ENCODE data around the gene XPNPEP2. TPM values are rescaled to one million over a fixed set of nuclear protein-coding genes. Genes with fewer than 3 reads are reported as not detected.

Gene XPNPEP2
- total and polyA plus RNA-seq, 8 donors = 0.33 to 16.3 (median 1.7) TPM

DNA sequence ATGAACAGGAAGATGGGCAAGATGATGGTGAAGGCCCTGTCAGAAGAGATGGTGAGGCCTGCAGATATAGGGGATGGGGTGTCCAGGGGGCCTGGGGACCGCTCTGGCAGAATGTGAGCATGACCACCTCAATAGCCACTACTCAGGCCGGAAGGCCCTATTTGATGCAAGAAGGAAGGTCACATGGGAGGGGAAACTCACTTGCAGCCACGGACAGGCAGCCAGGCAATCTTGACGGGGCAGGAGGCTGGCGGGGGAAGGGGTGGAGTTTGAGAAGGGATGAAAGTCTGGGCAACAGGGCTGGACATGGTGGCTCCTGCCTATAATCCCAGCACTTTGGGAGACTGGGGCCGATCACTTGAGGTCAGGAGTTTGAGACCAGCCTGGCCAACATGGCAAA lies 49.7 kb downstream of the XPNPEP2 start:
- intact Hi-C loops (cut with DNase I; ENCODE audit: low total_unique reads) = no loop called here

DNA sequence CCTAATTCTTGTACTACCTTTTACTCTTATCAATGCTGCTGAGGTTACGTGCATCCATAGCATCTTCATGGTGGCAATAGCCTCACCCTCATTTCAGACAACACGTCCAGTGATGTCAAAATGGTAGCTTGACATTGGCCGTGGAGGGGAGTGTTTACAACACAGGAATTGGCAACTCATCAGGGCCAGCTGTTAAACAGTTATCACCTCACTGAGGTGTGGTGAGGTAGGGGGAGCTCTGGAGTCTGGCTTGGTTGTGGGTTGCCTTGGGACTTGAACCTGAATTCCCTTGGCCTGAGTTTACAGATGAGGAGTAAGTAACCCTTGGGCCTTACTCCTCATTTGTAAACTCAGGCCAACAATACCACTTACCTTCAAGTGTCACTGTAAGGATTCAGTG lies 51.4 kb downstream of the XPNPEP2 start:
- peaks cover 0 to 4% (median 0%) of the 10 kb centered on the region in 3 donors for H3K27me3 ChIP-seq
- H3K27ac ChIP-seq = no peak overlapping the region
- H3K4me3 ChIP-seq = no peak overlapping the region
- WGBS, 5 donors = 75 to 85% (median 82%) methylated on average over 3 of the region's 3 CpGs
- no peaks in the 10 kb centered on the region for H3K9me3 ChIP-seq
- no peak for DNase-seq
- H3K36me3 ChIP-seq = peaks cover 0 to 13% (median 3%) of the 10 kb centered on the region in 4 donors
- intact Hi-C loops (cut with DNase I; ENCODE audit: low total_unique reads) = no loop called here
- H3K4me1 ChIP-seq = peaks cover 0 to 6% (median 0%) of the 10 kb centered on the region in 4 donors
- no peak for TF ChIP-seq EP300 (IDR thresholded peaks at IDR 0.05)
- TF ChIP-seq POLR2A (IDR thresholded peaks at IDR 0.05) = no peak
- TF ChIP-seq, protein P1, sequence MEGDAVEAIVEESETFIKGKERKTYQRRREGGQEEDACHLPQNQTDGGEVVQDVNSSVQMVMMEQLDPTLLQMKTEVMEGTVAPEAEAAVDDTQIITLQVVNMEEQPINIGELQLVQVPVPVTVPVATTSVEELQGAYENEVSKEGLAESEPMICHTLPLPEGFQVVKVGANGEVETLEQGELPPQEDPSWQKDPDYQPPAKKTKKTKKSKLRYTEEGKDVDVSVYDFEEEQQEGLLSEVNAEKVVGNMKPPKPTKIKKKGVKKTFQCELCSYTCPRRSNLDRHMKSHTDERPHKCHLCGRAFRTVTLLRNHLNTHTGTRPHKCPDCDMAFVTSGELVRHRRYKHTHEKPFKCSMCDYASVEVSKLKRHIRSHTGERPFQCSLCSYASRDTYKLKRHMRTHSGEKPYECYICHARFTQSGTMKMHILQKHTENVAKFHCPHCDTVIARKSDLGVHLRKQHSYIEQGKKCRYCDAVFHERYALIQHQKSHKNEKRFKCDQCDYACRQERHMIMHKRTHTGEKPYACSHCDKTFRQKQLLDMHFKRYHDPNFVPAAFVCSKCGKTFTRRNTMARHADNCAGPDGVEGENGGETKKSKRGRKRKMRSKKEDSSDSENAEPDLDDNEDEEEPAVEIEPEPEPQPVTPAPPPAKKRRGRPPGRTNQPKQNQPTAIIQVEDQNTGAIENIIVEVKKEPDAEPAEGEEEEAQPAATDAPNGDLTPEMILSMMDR (IDR thresholded peaks at IDR 0.05) = no peak
- TF ChIP-seq POLR2AphosphoS5 (IDR thresholded peaks at IDR 0.05) = no peak

More for the DNA sequence above, 49.7 kb downstream of the XPNPEP2 start:
- no peak overlapping the region for H3K27ac ChIP-seq
- peaks cover 0 to 6% (median 0%) of the 10 kb centered on the region in 4 donors for H3K4me1 ChIP-seq
- H3K9me3 ChIP-seq = no peaks in the 10 kb centered on the region
- TF ChIP-seq EP300 (IDR thresholded peaks at IDR 0.05) (no peak), POLR2A (IDR thresholded peaks at IDR 0.05) (no peak), POLR2AphosphoS5 (IDR thresholded peaks at IDR 0.05) (no peak)
- TF ChIP-seq, protein P1 (IDR thresholded peaks at IDR 0.05) = no peak
- H3K27me3 ChIP-seq = peaks cover 0 to 4% (median 0%) of the 10 kb centered on the region in 3 donors
- DNase-seq = no peak
- no peak overlapping the region for H3K4me3 ChIP-seq
- WGBS, 5 donors = 56 to 82% (median 76%) methylated on average over 4 to 6 of the region's 6 CpGs
- H3K36me3 ChIP-seq = peaks cover 0 to 9% (median under 1%) of the 10 kb centered on the region in 4 donors

DNA sequence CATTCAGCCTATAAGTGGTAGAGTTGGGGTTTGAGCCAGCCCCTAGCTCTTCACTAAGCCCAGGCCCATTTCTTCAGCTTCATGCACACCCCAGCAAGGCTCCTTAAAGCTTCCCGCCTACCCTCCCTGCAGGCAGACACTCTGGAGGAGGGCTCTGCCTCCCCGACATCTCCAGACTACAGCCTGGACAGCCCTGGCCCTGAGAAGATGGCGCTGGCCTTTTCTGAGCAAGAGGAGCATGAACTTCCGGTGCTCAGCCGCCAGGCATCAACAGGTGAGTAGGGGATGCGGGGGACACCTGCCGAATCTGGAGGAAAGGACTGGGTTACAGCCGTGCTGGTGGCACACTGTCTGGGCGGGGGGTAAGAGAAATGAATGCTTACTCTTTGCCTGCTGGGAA lies 52.0 kb downstream of the XPNPEP2 start:
- 79 to 100% (median 93%) methylated on average over 2 to 9 of the region's 9 CpGs for WGBS, 5 donors
- Histone ChIP-seq H3K9me3 (no peaks in the 10 kb centered on the region), H3K4me1 (peaks cover 0 to 2% (median 0%) of the 10 kb centered on the region in 4 donors), H3K4me3 (no peak overlapping the region), H3K36me3 (peaks cover 0 to 13% (median 3%) of the 10 kb centered on the region in 4 donors), H3K27me3 (peaks cover 0 to 1% (median 0%) of the 10 kb centered on the region in 3 donors), H3K27ac (no peak overlapping the region)
- TF ChIP-seq POLR2A (IDR thresholded peaks at IDR 0.05) (no peak), POLR2AphosphoS5 (IDR thresholded peaks at IDR 0.05) (no peak), EP300 (IDR thresholded peaks at IDR 0.05) (no peak)
- TF ChIP-seq, protein P1 (IDR thresholded peaks at IDR 0.05) = no peak
- no peak for DNase-seq
- intact Hi-C loops (cut with DNase I; ENCODE audit: low total_unique reads) = no loop called here

DNA sequence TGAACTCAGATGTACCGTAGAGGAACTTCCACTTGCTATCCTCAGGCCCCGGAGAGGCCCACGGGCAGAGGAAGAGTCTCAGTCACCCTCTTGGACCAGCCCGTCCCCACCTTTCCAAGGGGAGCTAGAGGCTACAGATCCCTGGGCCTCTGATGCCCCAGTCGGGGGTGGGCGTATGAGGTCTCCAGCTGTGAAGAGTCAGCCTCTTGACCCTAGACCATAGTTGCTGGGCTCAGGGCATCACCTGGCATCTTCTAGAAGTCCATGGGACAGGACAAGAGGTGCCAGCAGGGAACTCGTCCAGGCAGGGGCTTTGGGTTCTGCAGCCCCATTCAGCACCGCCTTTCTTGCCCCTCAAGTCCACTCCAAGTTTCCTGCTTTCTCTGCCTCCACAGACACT lies 52.6 kb downstream of the XPNPEP2 start:
- TF ChIP-seq, protein P1 (IDR thresholded peaks at IDR 0.05) = no peak
- no peak for TF ChIP-seq POLR2A (IDR thresholded peaks at IDR 0.05)
- no peak for TF ChIP-seq EP300 (IDR thresholded peaks at IDR 0.05)
- no peak for TF ChIP-seq POLR2AphosphoS5 (IDR thresholded peaks at IDR 0.05)
- Histone ChIP-seq H3K27me3 (no peaks in the 10 kb centered on the region), H3K9me3 (no peaks in the 10 kb centered on the region), H3K4me1 (no peaks in the 10 kb centered on the region), H3K4me3 (no peak overlapping the region), H3K27ac (no peak overlapping the region), H3K36me3 (peaks cover 0 to 13% (median 3%) of the 10 kb centered on the region in 4 donors)
- intact Hi-C loops (cut with DNase I; ENCODE audit: low total_unique reads) = no loop called here
- DNase-seq = no peak
- 76 to 92% (median 81%) methylated on average over 5 to 8 of the region's 8 CpGs for WGBS, 5 donors

Data from stomach (tissue), 9 donors.